GM21529 (cell line): ENCODE measurements around the gene CDT1.

Source experiments
- ATAC-seq: cut with Tn5 transposase; IDR thresholded peaks from one replicate; pipeline ENCODE4 v1.9.1; 2021; ENCODE audit not compliant: unreplicated experiment

CDT1 gene

DNA sequence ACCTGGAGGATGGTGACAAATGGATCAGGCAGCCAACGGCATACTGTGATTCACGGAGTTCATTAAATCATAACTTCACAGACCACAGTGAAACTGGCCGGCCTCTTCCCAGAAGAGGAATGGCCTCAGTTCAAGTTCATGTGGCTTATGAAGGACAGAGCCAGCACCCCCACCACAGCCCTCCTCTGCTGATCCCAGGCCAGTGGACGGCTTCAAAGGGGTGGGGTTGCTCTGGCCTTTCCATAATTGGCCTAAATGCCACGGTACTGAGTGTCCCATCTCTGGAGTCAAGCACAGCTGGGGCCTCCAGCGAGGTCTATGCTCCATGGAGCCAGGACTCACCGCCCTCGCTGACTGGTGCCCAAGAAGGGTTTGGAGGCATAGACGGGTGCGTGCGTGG, 31.8 kb downstream of the CDT1 start:
- ATAC-seq: no peak

DNA sequence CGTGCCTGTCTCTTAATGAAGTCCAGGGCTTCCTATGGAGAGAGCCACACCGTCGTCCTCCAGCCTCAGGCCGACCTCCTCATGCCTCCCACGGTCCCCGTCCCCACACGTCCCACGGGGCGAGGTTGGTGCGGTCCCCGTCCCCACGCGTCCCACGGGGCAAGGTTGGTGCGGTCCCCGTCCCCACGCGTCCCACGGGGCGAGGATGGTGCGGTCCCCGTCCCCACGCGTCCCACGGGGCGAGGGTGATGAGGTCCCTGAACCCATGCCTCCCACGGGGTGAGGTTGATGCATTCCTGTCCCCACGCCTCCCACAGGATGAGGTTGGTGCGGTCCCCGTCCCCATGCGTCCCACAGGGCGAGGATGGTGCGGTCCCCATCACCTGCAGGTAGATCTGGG, 32.2 kb downstream of the CDT1 start:
- no peak for ATAC-seq

DNA sequence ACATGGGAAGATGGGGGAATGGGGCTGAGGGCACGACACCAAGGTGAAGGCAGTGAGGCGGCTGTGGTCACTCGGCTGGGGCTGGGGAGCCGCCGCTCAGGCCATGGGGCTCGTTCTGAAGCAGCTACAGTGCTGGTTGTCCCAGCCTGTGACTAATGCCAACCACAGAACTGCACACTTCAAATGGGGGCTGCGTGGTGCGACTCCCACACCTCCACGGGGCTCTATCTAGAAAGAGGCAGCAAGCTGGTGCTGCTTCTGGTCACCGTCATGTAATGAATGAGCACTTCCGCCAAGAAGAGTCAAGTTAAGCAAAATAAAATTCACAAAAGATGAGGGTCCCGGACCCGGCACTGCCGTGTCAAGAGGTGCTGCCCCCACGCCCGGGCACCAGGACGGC, 33.2 kb downstream of the CDT1 start:
- ATAC-seq: no peak

DNA sequence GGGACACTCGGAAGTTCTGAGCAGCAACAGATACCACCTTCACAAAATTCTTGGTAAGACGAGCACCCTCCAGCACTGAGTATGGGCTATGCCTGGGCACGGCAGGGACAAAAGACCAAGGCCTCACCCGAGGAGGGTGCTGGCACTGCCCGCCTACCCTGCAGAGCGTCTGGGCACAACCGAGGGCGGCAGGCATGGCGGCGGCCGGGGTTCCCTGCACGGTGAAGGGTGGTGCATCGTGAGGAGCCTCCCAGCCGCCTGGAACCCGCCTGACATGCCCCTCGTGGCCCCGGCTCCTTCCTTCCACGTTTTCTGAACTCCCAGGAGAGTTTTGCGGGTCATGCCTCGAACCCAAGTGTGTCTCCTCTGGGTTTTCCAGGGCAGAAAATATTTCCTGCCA, 34.2 kb downstream of the CDT1 start:
- ATAC-seq: no peak

DNA sequence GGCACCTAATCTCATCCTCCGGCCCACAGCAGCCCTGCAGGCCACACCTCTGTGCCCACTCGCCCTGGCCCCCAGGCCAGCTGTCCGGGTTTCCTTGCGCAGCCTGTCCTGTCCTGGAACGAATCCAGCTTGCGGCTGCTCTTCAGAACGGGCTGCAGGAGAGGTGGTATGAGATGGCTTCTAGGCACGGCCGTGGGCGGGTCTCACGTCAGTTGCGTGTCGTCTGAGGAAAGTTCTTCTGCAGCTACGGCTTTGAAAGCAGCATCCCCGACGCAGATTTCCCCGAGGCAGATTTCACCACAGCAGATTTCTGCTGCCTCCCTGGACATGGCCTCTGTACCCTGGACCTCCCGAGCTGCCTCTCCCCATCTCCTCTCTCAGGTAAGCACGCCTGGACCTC, 35.0 kb downstream of the CDT1 start:
- ATAC-seq: no peak

DNA sequence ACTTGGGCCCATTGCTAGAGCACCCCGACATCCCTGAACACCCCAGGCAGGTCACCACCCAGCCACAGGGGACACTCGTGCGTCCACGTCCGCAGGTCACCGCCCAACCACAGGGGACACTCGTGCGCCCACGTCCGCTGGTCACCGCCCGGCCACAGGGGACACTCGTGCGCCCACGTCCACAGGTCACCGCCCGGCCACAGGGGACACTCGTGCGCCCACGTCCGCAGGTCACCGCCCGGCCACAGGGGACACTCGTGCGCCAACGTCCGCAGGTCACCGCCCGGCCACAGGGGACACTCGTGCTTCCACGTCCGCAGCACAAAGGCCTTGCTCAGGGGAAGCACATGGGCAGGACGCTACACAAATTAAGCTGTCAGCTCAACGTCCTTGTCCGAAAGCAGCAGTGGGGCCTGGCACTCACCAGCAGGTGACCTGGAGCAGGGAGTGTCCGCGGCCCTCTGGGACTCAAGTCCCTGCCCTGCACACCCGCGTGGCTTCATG, 35.5 kb downstream of the CDT1 start:
- ATAC-seq: no peak

GRCh38 chr16:88839745-88840599, 36.4 kb downstream of the CDT1 start:
- no peak for ATAC-seq

DNA sequence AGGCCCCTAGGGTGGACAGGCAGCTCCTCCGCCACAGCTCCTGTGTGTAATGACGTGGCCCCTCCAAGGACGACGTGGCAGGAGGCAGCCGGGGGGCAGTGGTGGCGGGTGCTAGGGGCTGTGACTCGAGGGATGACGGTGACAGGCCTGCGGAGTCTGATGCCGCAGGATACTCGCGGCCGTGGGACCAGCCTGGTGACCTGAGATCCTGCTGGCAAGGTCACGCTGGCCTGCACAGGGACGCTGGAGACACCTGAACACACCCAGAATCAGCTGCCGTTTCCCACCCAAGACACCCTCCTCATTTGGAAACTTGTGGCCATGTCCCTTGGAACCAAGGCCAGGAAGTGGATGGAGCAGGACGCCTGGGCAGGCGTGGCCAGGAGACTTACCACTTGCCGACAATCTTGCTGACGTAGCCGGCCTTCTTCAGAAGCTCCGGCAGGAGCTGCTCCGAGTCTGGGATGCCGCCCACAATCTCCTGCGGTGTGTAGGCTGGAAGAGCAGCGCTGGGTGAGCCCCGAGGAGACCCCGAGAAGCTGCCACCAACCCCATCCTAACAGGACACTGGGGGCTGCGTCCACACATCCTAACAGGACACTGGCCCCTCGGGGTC, 37.1 kb downstream of the CDT1 start:
- ATAC-seq: no peak

DNA sequence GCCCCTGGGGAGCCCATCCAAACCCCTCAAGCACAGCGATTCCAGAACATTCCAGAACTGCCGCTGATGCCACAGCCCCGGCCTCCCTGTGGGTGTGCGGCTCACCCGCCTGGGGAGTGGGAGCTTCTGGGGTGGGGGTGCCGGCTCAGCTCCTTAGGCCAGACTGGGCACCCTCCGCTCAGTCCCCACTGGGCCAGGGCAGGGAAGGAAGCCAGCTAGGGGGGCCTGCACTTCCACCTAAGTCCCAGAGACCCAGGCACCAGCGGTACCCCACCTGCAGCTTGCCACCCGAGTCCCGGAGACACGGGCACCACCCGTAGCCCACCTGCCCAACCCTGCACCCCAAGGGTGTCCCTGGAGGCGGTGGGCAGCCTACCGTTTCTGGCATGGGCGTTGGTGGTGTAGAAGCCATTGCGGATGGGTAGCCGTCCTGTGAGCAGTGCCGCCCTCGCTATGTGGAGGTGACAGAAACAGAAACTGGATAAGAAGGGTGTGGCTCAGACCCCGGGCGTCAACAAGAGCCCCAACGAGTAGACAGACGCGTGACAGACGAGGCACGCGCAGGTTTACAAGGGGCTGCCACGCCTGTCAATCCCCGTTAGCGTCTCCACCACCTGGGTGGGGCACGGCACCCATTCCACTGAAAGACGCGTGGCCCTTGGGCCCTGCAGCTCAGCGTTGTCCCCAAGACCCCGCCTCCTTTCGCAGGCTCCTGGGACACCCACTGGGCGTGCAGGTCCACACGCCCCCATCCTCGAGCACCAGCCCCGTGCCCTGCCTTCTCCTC, 38.1 kb downstream of the CDT1 start:
- ATAC-seq: no peak

DNA sequence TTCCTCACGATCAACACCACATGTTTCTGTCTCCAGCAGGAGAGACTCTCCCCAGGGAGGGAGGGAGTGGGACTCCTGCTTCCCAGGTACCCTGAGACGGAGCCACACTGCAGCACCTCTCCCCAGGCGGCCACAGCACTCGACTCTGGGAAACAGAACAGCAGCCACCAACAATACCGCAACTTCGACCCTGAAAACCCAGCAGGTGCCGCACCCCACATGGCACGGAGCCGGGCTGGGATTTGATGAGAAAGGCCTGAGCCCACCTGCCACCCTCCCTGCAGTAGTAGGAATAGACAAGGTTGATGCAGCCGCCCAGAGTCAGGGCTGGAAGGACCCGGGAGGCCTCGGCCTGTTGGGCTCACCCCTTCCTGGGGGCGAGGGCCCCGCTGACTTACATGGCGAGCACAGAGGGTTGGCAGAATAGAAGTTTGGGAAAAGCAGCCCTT, 38.7 kb downstream of the CDT1 start:
- ATAC-seq: no peak

DNA sequence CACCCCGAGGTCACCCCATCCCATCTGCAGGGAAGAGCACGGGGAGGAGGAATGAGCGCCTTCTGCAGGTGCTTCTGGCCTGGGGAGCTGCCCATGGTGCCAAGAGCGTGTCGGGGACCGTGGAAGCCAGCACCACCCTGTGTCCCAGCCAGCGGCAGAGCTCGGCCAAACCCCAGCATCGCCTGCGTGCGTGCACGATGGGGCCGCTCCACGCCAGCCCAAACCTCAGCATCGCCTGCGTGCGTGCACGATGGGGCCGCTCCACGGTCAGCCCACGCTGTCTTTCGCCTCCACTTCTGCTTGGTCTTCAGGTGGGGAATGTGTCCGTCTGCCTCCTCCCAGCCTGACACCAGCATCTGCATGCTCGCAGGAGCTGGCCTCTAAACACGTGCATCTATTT, 39.2 kb downstream of the CDT1 start:
- ATAC-seq: no peak

- ATAC-seq: no peak
These were observed 39.7 kb downstream of the CDT1 start for GRCh38 chr16:88843256-88843655.

DNA sequence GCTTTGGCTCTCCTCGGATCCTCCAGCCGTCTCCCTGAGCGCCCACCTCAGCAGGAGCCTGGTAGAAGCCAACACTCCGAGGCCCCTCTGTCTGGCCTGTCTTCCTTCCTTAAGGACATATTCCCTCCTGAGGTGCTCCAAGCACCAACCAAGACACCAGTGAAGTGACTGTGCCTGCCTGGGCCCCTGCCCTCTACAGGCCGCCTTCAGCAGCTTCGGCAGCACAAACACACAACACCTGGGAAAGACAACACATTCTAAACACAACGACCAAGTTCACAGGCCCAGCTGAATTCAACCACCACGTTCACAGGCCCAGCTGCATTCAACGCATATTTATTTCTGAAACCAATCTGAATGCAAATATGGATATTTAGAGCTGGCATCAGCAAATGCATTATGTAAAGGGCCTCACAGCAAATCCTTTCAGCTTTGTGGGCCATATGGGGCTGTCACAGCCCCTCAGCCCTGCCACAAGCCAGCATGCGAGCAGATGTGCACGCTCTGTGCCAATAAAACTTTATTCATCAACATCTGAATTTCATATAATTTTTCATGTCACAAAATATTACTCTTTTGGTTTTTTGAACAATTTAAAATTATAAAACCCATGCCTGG, 40.9 kb downstream of the CDT1 start:
- no peak for ATAC-seq

DNA sequence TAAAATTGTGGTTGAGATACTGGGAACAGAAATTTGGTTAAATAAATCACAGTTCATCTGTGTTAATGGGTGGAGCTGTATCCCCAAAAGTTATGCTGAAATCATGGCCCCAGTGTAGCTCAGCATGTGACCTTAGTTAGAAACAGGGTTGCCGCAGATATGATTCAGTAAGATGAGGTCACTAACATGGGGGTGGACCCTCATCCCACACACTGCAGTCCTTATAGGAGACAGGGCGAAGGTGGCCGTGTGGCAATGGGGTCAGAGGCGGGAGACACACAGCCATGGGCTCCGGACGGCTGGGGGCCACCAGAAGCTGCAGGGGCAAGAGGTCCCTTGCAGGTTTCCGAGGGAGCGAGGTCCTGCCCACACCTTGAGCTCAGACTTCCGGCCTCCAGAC, 42.5 kb downstream of the CDT1 start:
- no peak for ATAC-seq

DNA sequence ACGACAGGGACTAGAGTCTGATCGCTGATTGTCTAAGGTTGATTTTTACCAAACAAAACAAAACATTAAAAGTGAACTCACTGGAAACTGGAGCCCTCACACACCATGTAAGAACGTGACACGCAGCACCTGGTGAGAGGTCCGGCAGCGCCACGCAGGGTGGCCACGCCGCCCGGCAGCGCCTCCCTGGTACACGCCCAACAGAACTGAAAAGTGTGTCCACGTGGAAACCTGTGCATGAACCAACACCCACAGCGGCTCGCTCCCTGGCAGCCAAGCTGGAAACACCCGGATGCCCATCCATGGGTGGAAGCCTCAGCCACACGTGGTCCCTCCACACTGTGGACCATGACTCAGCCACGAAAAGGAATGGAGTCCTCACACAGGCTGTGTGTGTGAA, 44.1 kb downstream of the CDT1 start:
- no peak for ATAC-seq

DNA sequence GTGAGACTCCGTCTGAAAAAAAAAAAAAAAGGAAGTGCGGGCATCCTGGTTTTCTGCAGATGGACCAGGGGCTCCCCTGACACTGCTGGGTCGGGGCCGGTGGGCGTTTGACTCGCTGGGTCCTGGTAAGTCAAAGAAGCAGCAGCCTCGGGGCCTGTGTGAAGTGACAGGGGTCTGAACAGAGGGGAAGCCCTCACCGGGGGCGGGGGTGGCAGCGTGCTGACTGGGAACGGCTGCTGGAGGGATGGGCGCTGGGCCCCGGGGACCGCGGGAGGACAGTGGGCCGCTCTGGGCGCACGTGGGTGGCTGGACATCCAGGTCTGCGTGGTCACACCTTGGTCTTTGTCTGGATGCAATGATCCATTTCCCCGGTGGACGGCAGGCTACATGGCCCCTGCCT, 45.0 kb downstream of the CDT1 start:
- ATAC-seq: no peak

DNA sequence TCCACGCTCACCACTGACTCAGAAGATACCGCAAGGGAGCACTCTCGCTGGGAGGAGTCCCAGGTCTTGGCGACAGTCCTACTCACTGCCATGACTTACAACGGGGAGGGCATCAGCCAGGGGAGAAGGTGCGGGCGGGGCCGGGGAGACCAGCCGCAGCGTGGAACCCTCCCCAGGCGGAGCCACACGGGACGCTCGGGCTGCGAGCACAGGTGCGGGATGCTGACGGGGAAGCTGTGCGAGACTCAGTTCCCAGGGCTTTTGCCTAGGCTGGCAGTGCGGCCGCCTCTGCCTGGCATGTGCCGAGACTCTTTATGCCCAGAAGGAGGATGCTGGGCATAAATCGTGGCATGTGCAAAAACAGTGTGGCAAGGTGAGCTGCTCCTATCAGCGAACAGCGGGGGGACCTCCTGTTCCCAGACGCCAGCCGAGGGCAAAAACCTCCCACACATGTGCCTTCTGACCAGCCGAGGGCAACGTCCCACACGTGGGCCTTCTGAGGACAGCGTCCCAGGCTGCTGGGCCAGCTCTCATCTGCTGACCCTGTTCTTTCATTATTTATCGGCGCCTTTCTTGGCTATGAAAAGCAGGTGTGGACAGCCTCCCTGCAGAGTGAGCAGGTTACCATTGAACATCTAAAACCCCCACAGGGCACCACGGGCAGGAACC, 47.1 kb downstream of the CDT1 start:
- ATAC-seq: no peak

GRCh38 chr16:88851616-88852015, 48.0 kb downstream of the CDT1 start:
- no peak for ATAC-seq

DNA sequence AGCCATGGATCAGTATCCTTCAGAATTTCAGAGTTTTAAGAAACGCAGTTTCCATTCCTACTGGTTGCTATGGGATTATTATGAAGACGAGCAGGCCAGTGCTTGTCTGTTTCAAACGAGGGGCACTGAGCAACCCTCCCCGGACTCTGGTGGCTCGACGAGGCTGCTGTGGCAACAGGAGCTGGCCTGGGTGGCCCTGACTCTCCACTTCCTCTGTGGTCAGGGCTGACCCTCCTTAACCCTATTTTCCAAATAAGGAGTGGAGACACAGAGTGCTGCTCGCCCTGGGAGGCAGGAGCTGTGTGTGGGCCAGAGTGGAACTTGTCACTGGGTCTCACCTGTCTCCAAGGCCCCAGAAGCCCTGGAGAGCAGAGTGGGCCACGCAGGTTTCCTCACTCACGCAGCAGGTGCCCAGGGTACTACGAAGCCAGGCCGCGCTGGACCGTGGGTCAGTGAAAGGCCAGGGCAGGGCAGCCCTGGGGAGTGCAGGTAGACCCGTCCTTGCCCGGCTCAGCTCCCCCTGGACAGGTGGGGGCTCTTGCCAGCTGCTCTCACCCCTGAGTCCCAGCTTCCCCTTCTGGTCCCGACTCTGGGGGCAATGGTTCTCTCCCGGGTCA, 49.8 kb downstream of the CDT1 start:
- no peak for ATAC-seq
